ENCODE results near the gene EIF1AD. TPM values are rescaled to one million over a fixed set of nuclear protein-coding genes. Genes with fewer than 3 reads are reported as not detected.
A peak's percentile ranks its signal among the peaks of the same experiment; 100 is the strongest.
"Not testable (repeated sequence)": the region's sequence is repeated elsewhere in the genome, so short reads cannot be mapped to it uniquely, and the experiment has no call there.

EIF1AD gene
- polyA plus RNA-seq, 4 donors: 25.3 to 32.7 (median 28.4) TPM

- DNase-seq (ENCODE audit: low read depth in 4 of 4, low spot score in 2 of 4): peak in 1 of 4 donors; percentile 34
These were observed 20.6 kb upstream of the EIF1AD start for GRCh38 chr11:66022401-66023185.

- no peak for DNase-seq (ENCODE audit: low read depth in 4 of 4, low spot score in 2 of 4)
These were observed 18.8 kb upstream of the EIF1AD start for GRCh38 chr11:66020618-66021357.

GRCh38 chr11:66020212-66020611, 18.3 kb upstream of the EIF1AD start:
- no peak for DNase-seq (ENCODE audit: low read depth in 4 of 4, low spot score in 2 of 4)

GRCh38 chr11:66017321-66017720, 15.4 kb upstream of the EIF1AD start:
- DNase-seq (ENCODE audit: low read depth in 4 of 4, low spot score in 2 of 4): no peak

- no peak for DNase-seq (ENCODE audit: low read depth in 4 of 4, low spot score in 2 of 4)
These were observed 14.8 kb upstream of the EIF1AD start for GRCh38 chr11:66016793-66017177.

GRCh38 chr11:66015936-66016792, 14.2 kb upstream of the EIF1AD start:
- no peak for DNase-seq (ENCODE audit: low read depth in 4 of 4, low spot score in 2 of 4)

GRCh38 chr11:66015454-66015881, 13.5 kb upstream of the EIF1AD start:
- DNase-seq (ENCODE audit: low read depth in 4 of 4, low spot score in 2 of 4): no peak

- no peak for DNase-seq (ENCODE audit: low read depth in 4 of 4, low spot score in 2 of 4)
These were observed 13.0 kb upstream of the EIF1AD start for GRCh38 chr11:66014804-66015453.

- no peak for DNase-seq (ENCODE audit: low read depth in 4 of 4, low spot score in 2 of 4)
These were observed 11.8 kb upstream of the EIF1AD start for GRCh38 chr11:66013762-66014100.

GRCh38 chr11:66012946-66013761, 11.2 kb upstream of the EIF1AD start:
- no peak for DNase-seq (ENCODE audit: low read depth in 4 of 4, low spot score in 2 of 4)

GRCh38 chr11:66012371-66012945, 10.5 kb upstream of the EIF1AD start:
- DNase-seq (ENCODE audit: low read depth in 4 of 4, low spot score in 2 of 4): no peak

- no peak for DNase-seq (ENCODE audit: low read depth in 4 of 4, low spot score in 2 of 4)
These were observed 9.9 kb upstream of the EIF1AD start, which contains the start of gene CST6 for GRCh38 chr11:66011785-66012303. Gene CST6, plus strand, starts transcription at chr11:66012008. Its CDS starts 37 bp downstream, at chr11:66012045.

GRCh38 chr11:66011239-66011784, 9.4 kb upstream of the EIF1AD start:
- DNase-seq (ENCODE audit: low read depth in 4 of 4, low spot score in 2 of 4): no peak

- DNase-seq (ENCODE audit: low read depth in 4 of 4, low spot score in 2 of 4): not testable (repeated sequence)
These were observed 8.1 kb upstream of the EIF1AD start for GRCh38 chr11:66010036-66010435.

- DNase-seq (ENCODE audit: low read depth in 4 of 4, low spot score in 2 of 4): no peak
These were observed 6.6 kb upstream of the EIF1AD start for GRCh38 chr11:66008468-66009101.

- DNase-seq (ENCODE audit: low read depth in 4 of 4, low spot score in 2 of 4): no peak
These were observed 6.1 kb upstream of the EIF1AD start for GRCh38 chr11:66008095-66008467.

GRCh38 chr11:66007201-66007634, 5.3 kb upstream of the EIF1AD start:
- DNase-seq (ENCODE audit: low read depth in 4 of 4, low spot score in 2 of 4): no peak

- DNase-seq (ENCODE audit: low read depth in 4 of 4, low spot score in 2 of 4): no peak
These were observed 4.9 kb upstream of the EIF1AD start for GRCh38 chr11:66006891-66007176.
